ENCODE measurements around the gene HLA-DPB1.

HLA-DPB1 gene

GRCh38 chr6:33128318-33128717, 52.5 kb downstream of the HLA-DPB1 start:
- POLR2A ChIA-PET = no interaction called here
- TF ChIP-seq CTCF (IDR thresholded peaks at IDR 0.05; ENCODE audit: insufficient read depth, low read length, missing control alignments) = no peak
- H3K4me3 ChIP-seq (ENCODE audit: low read depth, low read length) = no peak overlapping the region
- no peak for DNase-seq (ENCODE audit: low read depth, low spot score)
- CTCF ChIA-PET = interaction anchor here (1.9 to 3.8 kb wide), 3 partner anchors 8 to 11 kb away, joined by 8 to 41 read pairs (median 12); no protein-coding TSS in a partner anchor

DNA sequence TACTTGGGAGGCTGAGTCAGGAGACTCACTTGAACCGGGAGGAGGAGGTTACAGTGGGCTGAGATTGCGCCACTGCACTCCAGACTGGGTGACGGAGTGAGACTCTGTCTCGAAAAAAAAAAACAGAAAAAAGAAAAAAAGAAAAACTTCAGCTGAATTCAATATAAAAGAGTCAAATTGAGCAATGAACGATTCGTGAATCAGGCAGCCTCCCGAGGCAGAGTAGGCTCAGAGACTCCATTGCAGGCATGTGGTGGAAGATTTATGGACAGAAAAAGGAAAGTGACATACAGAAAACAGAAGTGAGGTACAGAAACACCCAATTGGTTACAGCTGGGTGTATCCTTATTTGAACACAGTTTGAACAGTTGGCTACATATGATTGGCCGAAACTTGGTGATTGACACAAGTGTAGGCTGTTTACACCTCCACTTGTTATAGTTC, 56.3 kb downstream of the HLA-DPB1 start:
- POLR2A ChIA-PET = no interaction called here
- CTCF ChIA-PET = interaction anchor here (1.2 to 7.5 kb wide), 2 partner anchors 17 to 26 kb away, joined by 3 to 68 read pairs; no protein-coding TSS in a partner anchor
- DNase-seq (ENCODE audit: low read depth, low spot score) = no peak
- TF ChIP-seq CTCF (IDR thresholded peaks at IDR 0.05; ENCODE audit: insufficient read depth, low read length, missing control alignments) = no peak
- H3K4me3 ChIP-seq (ENCODE audit: low read depth, low read length) = no peak overlapping the region

DNA sequence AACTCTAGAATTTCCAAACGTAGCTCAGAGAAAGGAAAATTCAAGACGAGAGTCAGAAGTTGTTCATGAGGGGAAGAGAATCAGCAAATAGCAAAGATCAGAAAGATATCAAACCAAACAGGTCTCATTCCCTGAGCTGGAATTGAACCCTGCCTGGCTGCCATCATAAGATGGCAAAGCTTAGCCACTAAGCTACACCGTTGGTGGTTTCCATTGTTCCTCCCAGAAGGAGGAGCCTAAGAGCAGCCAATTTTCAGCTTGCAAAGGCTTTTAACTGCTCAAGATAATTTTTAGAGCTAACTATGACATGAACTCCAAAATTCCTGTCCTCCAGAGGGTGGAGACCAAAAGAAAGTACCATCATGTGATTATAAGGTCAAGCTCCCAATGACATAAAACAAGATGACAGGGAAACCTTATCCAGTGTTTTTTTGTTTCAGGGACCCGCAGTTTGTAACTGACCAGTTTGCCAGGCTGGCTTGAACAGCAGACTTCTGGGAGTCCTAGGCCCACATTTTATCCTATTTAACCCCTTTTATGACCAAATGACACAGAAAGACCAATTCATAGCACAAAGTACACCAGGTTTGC, 60.6 kb downstream of the HLA-DPB1 start:
- DNase-seq (ENCODE audit: low read depth, low spot score) = no peak
- ChIA-PET CTCF (interaction anchor here (0.6 to 7.5 kb wide), 7 partner anchors 11 to 120 kb away, joined by 3 to 68 read pairs (median 3); no protein-coding TSS in a partner anchor), POLR2A (no interaction called here)
- no peak overlapping the region for H3K4me3 ChIP-seq (ENCODE audit: low read depth, low read length)
- TF ChIP-seq CTCF (IDR thresholded peaks at IDR 0.05; ENCODE audit: insufficient read depth, low read length, missing control alignments) = no peak

Data from AG04449 (cell line).